DMS79 (cell line): Measurements from ENCODE around the gene SPATA25.
"Not testable (repeated sequence)": the region's sequence is repeated elsewhere in the genome, so short reads cannot be mapped to it uniquely, and the experiment has no call there.

Experiments used
- DNase-seq: peaks from one replicate; lab custom pipeline; 2025; lab: John Stamatoyannopoulos, UW

The SPATA25 gene

GRCh38 chr20:45892828-45893500, 5.5 kb upstream of the SPATA25 start:
- DNase-seq, result no peak

- DNase-seq, result no peak
These were observed 4.8 kb upstream of the SPATA25 start for GRCh38 chr20:45892049-45892825.

- peak; percentile 27 for DNase-seq
These were observed 3.9 kb upstream of the SPATA25 start, which contains the start of the genes CTSA and NEURL2 for GRCh38 chr20:45890985-45891983. TSS of gene CTSA (plus strand) at chr20:45891335. CDS start at chr20:45891569, 234 bp downstream. TSS of gene NEURL2 (minus strand) at chr20:45891208. CDS start at chr20:45890991, 217 bp downstream.

GRCh38 chr20:45890077-45890984, 2.9 kb upstream of the SPATA25 start:
- DNase-seq, result no peak

- DNase-seq, result no peak
These were observed 1.3 kb upstream of the SPATA25 start for GRCh38 chr20:45888681-45889080.

- DNase-seq, result no peak
These were observed 654 bp downstream of the SPATA25 start for GRCh38 chr20:45886590-45887345.

- DNase-seq, result no peak
These were observed 4.3 kb downstream of the SPATA25 start for GRCh38 chr20:45883100-45883469.

- DNase-seq, result no peak
These were observed 4.8 kb downstream of the SPATA25 start for GRCh38 chr20:45882469-45883099.

DNA sequence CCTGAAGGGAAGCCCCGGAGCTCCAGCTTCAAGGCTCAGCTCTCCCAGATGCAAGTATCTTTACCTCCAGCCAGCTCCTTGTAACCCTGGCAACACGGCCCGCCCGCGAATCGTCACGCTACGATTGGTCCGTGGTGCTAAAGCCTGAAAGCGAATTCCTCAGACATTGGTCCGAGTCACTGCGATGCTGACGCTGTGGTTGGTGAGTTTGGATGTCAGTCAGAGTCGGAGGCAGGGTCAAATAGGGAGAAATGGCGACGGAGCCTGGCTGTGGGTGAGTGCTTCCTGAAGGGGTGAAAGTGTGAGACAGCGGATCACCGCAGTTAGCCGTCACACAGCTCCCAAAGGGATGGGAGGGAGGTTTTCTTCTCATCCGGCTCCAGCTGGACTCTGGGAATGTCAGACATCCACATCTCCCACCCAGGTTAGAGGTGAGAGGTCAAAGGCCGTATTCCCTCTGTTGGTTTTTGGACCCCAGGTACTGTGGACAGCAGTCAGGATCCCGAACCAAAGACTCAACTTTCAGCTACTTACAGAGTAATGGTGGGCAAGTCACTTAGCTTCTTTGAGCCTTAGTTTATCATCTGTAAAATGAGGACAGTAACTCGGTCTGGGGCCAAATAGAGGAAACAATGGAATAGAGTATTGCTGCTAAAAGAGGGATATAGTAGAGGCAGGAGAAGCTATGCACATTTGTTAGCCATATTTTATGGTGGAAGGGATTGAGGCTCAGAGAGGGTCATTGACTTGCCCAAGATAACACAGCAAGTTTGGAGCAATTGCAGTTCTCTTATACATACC, 6.2 kb downstream of the SPATA25 start, which contains the start of gene ZSWIM1:
TSS of gene ZSWIM1 (plus strand) at position 240 of the 801 bp plus-strand sequence. CDS start 1,366 bp downstream, outside the sequence.
- DNase-seq, result peak; percentile 90

DNA sequence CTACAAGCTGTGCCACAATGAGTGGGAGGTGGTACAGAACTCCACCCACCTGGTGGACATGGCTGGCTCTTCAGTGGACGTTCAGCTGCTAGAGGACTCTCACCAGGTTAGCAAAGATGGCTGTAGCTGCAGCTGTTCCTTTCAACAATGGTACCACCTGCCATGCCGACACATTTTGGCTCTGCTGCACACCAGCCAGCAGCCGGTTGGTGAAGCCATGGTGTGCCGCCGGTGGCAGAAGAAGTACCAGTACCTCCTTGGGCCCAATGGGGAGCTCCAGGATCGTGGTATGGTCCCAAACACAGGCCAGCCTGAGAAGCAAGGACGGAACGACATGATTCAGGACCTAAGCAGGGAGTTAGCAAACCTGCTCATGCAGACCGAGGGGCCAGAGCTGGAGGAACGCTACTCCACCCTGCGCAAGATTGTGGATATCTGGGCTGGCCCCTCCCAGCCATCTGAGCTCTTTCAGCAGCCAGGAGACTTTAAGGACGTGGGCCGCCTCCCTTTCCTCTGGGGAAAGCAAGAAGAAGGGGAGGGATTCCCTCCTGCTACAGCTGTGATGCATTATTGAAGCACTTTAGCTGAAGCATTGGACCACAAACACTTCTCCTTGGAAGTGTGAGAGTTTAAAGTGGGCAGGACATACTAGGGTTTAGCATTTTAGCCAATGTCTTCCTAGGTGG, 9.2 kb downstream of the SPATA25 start:
- no peak for DNase-seq

- no peak for DNase-seq
These were observed 12.8 kb downstream of the SPATA25 start for GRCh38 chr20:45874576-45874975.

DNA sequence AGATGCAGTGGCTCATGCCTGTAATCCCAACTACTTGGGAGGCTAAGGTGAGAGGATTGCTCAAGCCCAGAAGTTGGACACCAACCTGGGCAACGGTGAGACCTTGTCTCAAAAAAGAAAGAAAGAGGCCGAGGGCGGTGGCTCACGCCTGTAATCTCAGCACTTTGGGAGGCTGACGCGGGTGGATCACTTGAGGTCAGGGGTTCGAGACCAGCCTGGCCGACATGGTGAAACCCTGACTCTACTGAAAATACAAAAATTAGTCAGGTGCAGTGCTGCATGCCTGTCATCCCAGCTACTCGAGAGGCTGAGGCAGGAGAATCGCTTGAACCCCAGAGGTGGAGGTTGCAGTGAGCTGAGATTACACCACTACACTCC, 13.3 kb downstream of the SPATA25 start:
- not testable (repeated sequence) for DNase-seq

DNA sequence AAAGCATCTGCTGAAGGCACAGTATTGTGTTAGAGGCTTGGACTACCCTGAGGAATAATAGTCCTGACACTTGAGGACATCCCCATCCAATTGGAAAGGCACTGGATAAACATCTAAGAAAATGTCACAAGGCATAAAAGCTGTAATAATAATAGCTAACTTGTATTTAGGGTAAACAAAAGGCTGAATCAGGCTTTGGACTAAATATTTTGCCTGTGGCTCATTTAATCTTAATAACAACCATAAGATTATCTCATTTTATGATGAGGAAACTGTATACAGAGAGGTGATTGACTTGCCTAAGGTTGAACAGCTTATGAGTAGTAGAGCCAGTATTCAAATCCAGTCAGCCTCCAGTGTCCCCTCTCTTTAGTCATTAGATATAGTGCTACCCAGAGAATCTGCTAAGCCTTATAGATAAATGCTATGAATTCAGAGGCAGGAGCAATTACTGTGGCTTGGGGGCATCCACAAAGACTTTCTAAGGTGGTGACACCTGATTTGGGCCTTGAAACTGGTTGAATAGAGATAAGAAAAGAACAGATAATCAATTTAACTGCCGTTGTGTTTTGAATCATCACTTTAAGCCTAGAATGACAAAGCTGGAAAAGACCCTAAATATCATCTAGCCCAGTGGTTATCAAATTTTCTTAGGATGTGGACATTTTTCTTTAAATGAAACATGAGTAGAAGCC, 13.9 kb downstream of the SPATA25 start:
- DNase-seq, result no peak

- DNase-seq, result no peak
These were observed 14.8 kb downstream of the SPATA25 start for GRCh38 chr20:45872626-45873025.

DNA sequence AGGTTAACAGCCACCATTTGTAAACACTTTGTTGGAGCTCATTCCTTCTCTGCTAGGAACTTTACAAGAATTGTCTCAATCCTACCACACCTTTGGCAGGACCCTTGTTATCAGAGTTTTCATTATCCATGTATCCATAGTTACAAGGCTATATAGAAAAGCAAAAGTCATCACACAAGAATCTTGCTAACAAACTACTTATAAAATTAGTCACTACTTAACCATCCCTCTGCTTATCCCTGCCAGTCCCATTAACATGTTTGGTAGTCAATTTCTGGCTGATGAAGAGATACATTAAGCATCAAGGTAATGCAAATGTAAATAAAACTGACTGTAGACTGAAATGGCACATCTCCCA, 19.6 kb downstream of the SPATA25 start:
- DNase-seq, result no peak

DNA sequence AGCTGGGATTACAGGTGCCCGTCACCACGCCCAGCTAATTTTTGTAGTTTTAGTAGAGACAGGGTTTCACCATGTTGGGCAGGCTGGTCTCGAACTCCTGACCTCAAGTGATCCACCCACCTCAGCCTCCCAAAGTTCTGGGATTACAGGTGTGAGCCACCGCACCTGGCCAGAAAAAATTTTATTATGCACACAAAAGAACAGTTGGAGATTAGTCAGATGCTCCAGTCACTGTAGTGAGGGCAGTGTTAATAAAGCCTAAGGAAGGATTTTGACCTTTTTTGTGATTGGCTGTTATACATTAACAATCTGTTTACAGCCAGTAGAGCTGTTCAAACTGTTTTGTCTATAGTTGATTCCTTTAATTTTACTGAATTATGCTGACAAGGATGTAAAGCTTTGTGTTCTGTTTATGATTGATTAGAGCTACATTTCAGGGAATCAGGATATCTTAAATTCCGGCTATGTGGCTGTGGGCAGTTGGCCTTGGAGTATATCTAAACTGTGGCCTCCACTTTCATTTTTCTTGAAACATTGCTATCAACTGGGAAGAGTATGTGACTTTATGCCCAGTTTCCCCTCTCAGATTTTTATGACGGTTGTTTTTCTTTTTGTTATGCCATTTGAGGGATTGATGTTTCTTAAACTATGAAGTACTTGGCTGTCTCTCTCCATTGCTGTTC, 20.1 kb downstream of the SPATA25 start:
- no peak for DNase-seq

DNA sequence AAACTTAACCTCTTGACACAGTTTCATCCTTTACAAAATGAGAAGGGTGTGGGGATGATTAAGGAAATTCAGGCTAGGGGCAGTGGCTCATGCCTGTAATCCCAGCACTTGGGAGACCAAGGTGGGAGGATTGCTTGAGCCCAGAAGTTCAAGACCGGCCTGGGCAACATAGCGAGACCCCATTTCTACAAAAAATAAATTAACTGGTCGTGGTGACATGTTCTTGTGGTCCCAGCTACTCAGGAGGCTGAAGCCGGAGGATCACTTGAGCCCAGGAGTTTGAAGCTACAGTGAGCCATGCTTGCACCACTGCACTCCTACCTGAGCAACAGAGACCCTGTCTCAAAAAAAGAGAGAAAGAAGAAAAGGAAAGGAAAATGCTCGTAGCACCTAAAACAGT, 21.0 kb downstream of the SPATA25 start:
- no peak for DNase-seq
